GM19463 (cell line): ENCODE data around the gene SERPIND1.
"Not testable (repeated sequence)": the region's sequence is repeated elsewhere in the genome, so short reads cannot be mapped to it uniquely, and the experiment has no call there.

Experiments
- ATAC-seq: cut with Tn5 transposase; IDR thresholded peaks from one replicate; pipeline ENCODE4 v1.9.1; 2021; ENCODE audit warnings: mild to moderate bottlenecking, moderate library complexity; ENCODE audit not compliant: unreplicated experiment

SERPIND1 gene

GRCh38 chr22:20773793-20774212, at the start of gene SERPIND1:
SERPIND1 (plus strand) TSS chr22:20774113; CDS start chr22:20779313, 5,200 bp downstream.
- ATAC-seq, result no peak

- no peak for ATAC-seq
Measured at GRCh38 chr22:20724676-20725454, 49.0 kb upstream of the SERPIND1 start.

- no peak for ATAC-seq
Measured at GRCh38 chr22:20725987-20726558, 47.8 kb upstream of the SERPIND1 start.

GRCh38 chr22:20727118-20728015, 46.5 kb upstream of the SERPIND1 start:
- no peak for ATAC-seq

GRCh38 chr22:20728523-20729190, 45.3 kb upstream of the SERPIND1 start:
- ATAC-seq, result no peak

- no peak for ATAC-seq
Measured at GRCh38 chr22:20729194-20729593, 44.7 kb upstream of the SERPIND1 start.

GRCh38 chr22:20732431-20732830, 41.5 kb upstream of the SERPIND1 start:
- ATAC-seq, result not testable (repeated sequence)

GRCh38 chr22:20735356-20736162, 38.4 kb upstream of the SERPIND1 start:
- ATAC-seq, result not testable (repeated sequence)

GRCh38 chr22:20736891-20737290, 37.0 kb upstream of the SERPIND1 start:
- not testable (repeated sequence) for ATAC-seq

- ATAC-seq, result no peak
Measured at GRCh38 chr22:20738394-20739089, 35.4 kb upstream of the SERPIND1 start.

GRCh38 chr22:20740222-20740951, 33.5 kb upstream of the SERPIND1 start:
- no peak for ATAC-seq

- no peak for ATAC-seq
Measured at GRCh38 chr22:20741008-20741633, 32.8 kb upstream of the SERPIND1 start.

- ATAC-seq, result no peak
Measured at GRCh38 chr22:20741634-20742581, 32.0 kb upstream of the SERPIND1 start.

GRCh38 chr22:20742764-20743163, 31.1 kb upstream of the SERPIND1 start:
- ATAC-seq, result no peak

GRCh38 chr22:20744456-20744855, 29.5 kb upstream of the SERPIND1 start:
- no peak for ATAC-seq

- no peak for ATAC-seq
Measured at GRCh38 chr22:20745119-20745518, 28.8 kb upstream of the SERPIND1 start.
